Tibial nerve (tissue), 4 donors: ENCODE data around the gene ELOVL6.

Experiments used
- CTCF ChIP-seq, 5 experiments: fragments of 200-600 bp in 3 of 5; fragments of 450-650 bp in 2 of 5; sonication (generic) in 3 of 5; IDR thresholded peaks; one replicate each; pipeline ENCODE4 v1.5.1; 2016 to 2019; ENCODE audit warnings: antibody characterized with exemption in 5 of 5, mild to moderate bottlenecking in 3 of 5, moderate library complexity in 2 of 5
- EP300 ChIP-seq, 2 donors: sonication (generic); formaldehyde crosslinking; IDR thresholded peaks; one replicate each; pipeline ENCODE4 v1.6.1; 2017; ENCODE audit warnings: antibody characterized with exemption in 2 of 2, mild to moderate bottlenecking in 1 of 2
- POLR2A ChIP-seq, 2 donors: fragments of 450-650 bp; IDR thresholded peaks; one replicate each; pipeline ENCODE4 v1.6.1; 2017; ENCODE audit warnings: antibody characterized with exemption in 2 of 2, mild to moderate bottlenecking in 2 of 2, moderate library complexity in 2 of 2

- TF ChIP-seq POLR2A (IDR thresholded peaks at IDR 0.05) = no peak
- no peak for TF ChIP-seq CTCF (IDR thresholded peaks at IDR 0.05)
- no peak for TF ChIP-seq EP300 (IDR thresholded peaks at IDR 0.05)
Observed at GRCh38 chr4:110170861-110171260, 27.6 kb downstream of the ELOVL6 start.
